Right ventricle myocardium inferior (tissue), 1 donor: ENCODE measurements around the gene FABP1. TPM values are rescaled to one million over a fixed set of nuclear protein-coding genes. Genes with fewer than 3 reads are reported as not detected.

Experiments used
- ATAC-seq: fragments of 200-7000 bp; cut with Tn5 transposase; one replicate; pipeline ENCODE4 v1.9.1; 2020; ENCODE audit warnings: mild to moderate bottlenecking, moderate library complexity
- DNase-seq: peaks from one replicate; pipeline ENCODE4 v3.0.0; 2021; ENCODE audit errors: missing footprints
- intact Hi-C: fragments of 100-400 bp; cut with DNase I; formaldehyde crosslinking; loops from one replicate; pipeline ENCODE4 v1.11.0; 2022
- total RNA-seq: library from RNA; stranded (reverse); fragmentation: NEBNext Ultra II Directional; extraction: Animal tissue kit (Norgen Biotek cat#: 25700); gene quantifications from one replicate; pipeline ENCODE4 v1.2.1, GENCODE V29; 2021
- donor health status: DM: no; HTN: yes; CAD: no; lungs with severe emphysema.

FABP1 gene
- total RNA-seq, 1 donor from 2014 or later = not detected

GRCh38 chr2:88141952-88142351 is 14.1 kb upstream of the FABP1 start:
- intact Hi-C loops = no loop called here
- DNase-seq (no peak), ATAC-seq (no peak)

DNA sequence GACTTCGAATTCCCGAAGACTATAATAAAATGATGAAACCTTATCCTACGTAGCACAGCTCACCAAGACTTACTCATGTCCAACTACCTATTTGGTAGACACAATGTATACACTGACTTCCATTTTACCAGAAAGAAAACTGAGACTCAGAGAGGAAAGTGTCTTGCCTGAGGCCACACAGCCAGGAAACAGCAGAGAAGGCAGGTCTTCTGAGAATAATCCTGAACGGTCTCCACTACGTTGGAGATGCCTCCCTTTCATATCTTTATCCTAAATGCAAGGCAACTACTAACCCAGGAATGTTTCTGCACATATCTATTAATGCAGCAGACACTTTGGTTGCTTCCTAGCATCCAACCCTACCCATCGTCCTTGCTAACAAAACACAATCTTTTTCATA is 11.9 kb upstream of the FABP1 start:
- intact Hi-C loops = no loop called here
- ATAC-seq (no peak), DNase-seq (no peak)

DNA sequence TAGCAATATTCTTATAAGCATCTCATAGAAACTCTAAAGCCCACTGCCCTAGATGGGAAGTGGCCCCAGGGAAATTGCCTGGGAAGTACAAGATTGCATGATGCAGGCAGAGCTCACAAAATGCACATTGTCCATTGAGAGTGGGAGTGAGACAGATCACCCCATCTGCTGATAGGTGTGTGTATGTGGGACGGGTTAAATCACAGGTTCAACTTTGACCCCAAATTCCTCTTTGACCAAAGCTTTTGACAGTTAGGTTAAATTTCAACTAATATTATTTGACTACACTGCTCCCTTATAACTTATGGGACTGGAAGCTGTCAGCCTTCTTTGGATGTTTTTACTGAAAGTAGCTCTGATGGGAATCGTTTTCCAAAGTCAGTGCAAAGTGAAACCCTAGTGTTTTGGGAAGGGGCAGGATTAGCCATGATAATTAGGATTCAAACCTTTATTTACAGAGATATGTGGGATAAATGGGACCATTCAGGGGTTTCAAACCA is 11.4 kb upstream of the FABP1 start:
- no peak for DNase-seq
- intact Hi-C loops = no loop called here
- no peak for ATAC-seq

GRCh38 chr2:88137833-88138232 is 10.0 kb upstream of the FABP1 start:
- DNase-seq (no peak), ATAC-seq (no peak)
- intact Hi-C loops = no loop called here

- ATAC-seq = no peak
- intact Hi-C loops = no loop called here
- no peak for DNase-seq
These were observed 9.0 kb upstream of the FABP1 start for GRCh38 chr2:88136817-88137216.

DNA sequence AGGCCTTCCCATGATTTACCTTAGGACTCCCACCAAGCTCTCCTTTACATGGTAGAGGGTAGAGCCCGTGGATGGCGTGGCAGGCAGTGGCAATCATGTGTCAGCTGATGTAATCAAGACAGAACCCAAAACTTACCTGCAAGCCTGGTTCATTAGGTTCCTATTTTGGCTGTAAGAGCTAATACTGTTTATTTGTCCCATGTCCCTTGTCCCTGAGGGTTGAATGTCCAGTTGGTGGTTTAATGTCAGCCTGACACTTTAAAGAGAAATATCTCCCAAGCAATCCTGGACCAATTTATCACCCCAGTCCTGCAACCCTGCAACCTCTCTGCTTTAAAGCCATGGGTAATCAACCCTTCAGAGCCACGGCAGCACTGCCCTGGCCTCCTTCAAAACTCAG is 6.0 kb upstream of the FABP1 start:
- intact Hi-C loops = no loop called here
- ATAC-seq (no peak), DNase-seq (no peak)

GRCh38 chr2:88131999-88132368 is 4.1 kb upstream of the FABP1 start:
- intact Hi-C loops = no loop called here
- ATAC-seq (no peak), DNase-seq (no peak)

- no peak for ATAC-seq
- intact Hi-C loops = no loop called here
- DNase-seq = no peak
These were observed 3.5 kb upstream of the FABP1 start for GRCh38 chr2:88131201-88131998.

DNA sequence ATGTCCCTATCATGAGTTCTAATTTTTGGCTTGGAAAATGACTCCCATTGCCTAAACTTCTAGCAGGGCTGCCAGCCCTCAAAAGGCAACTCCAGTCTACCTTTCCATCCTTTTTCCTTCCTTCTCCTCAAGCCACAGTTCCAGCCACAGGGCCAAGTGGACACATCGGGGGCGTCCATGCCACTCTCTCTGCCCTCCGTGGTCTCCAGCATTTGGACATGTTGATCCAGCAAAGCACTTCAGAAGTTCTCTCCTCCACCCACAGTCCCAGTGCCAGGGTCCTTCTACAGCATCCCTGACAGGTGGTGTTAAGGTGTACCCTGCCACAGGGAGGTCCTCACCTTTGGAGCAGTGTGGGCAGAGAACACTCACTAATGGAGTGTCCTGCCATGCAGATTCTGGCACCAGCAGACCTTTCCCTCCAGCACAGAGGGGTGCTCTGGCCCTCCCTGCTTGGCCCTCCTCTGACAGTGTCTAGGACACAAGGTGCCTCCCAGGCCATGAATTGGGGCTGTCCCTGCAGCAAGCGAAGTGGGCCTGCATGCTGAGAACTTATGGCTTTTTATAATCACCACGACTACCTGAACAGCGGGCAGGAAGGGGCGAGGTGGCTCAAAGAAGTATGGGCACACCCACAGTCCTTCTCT is 1.6 kb upstream of the FABP1 start:
- intact Hi-C loops = no loop called here
- ATAC-seq (no peak), DNase-seq (no peak)

GRCh38 chr2:88128654-88129312 is 921 bp upstream of the FABP1 start:
- intact Hi-C loops = no loop called here
- no peak for ATAC-seq
- no peak for DNase-seq

- ATAC-seq (no peak), DNase-seq (no peak)
- intact Hi-C loops = no loop called here
These were observed 299 bp downstream of the FABP1 start for GRCh38 chr2:88127638-88127887.

DNA sequence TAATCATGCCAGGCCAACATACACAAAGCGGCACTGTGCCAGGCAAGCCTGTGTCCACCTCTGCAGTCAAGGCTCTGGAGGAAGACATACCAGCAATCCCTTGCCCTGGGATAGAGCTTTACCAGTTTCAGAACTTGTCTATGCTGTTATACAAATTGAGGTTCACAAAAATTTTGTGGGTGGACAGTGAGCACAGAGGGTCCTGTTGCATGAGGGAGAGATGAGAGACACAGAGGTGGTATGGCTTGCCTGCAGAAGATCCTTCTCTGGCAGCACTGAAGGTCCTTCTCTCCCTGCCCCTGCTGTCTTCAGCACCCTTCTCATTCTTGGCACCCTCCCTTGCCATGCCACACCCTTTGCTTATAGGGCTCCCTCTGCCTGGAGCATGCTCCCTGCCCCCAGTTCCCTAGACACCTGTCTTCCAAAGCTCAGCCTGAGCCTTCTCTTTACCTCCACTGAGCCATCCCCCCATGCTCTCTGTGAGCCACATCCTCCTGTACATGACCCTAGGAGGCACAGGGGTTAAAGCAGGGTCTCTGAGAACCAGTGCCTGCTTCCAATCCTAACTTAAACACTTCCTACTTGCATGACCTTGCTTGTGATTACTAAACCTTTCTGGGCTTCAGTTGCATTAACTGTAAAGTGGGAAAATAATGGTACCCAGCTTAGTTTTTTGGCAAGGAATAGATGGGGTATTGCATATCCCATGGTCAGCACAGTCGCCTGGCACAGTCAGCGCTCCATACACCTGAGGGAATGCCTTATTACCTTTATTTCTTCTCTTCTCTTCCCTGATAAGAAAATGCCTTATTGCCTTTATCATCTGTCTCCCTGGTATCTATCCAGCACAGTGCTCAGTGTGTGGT is 857 bp downstream of the FABP1 start:
- DNase-seq (no peak), ATAC-seq (no peak)
- intact Hi-C loops = no loop called here

DNA sequence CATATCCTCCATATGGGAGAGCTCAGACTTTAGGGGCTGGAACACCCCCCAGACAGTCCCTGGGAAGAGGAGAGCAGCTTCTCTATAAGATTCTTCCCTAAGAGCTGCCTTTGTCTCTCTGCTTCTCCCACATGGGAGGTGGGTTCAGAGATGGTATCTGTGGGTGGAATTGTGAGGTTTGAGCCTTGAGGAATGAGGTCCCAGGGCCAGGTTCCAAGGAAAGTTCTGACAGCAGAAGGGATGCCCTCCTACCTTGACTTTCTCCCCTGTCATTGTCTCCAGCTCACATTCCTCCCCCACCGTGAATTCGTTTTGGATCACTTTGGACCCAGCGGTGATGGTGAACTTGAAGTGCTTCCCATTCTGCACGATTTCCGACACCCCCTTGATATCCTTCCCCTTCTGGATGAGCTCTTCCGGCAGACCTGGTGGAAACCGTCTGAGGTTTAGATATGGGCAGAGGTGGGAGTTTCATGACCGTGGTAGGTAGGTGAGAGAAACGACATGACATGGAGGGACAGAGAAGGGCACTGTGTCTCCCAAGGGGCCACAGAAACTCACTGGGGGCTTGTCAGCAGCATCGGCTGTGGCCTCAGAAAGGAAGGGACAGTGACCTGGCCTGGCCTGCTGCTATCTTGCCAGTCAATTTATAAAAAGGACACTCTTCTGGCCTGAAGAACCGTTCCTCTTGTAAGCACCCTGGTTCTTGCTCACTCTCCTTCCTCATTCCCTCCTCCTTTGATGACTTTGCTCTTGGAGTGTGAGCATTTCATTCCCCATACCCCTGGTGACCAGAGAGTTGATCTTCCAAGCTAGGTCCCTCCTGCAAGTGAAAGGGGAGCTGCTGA is 1.7 kb downstream of the FABP1 start:
- intact Hi-C loops = no loop called here
- no peak for ATAC-seq
- no peak for DNase-seq

DNA sequence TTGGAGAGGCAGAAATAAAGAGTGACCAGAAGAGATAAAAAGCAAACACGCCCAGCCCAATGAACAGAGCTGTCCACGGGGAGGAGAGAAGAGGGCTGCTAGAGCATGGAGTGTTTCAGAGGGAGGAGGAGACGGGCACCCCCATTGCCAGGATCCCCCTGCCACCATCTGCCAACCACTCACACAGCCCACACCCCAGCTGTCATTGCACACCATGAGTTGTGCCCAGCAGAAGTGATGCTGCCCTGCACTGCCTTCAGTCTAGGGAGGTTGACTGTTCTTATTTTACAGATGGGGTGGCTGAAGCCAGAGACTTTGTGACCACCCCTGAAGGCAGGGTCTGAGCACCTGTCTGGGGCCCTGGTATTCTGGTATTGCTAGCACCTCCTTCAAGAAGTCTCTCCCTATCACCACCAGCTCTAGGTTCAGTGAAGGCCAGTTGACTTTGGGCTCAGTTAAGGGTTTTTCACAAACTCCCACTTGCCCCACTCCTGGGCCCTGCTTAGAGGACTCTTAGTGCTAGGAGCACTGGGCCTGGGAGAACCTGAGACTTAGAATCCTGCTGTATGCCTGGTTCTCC is 2.4 kb downstream of the FABP1 start:
- intact Hi-C loops = no loop called here
- ATAC-seq (no peak), DNase-seq (no peak)

DNA sequence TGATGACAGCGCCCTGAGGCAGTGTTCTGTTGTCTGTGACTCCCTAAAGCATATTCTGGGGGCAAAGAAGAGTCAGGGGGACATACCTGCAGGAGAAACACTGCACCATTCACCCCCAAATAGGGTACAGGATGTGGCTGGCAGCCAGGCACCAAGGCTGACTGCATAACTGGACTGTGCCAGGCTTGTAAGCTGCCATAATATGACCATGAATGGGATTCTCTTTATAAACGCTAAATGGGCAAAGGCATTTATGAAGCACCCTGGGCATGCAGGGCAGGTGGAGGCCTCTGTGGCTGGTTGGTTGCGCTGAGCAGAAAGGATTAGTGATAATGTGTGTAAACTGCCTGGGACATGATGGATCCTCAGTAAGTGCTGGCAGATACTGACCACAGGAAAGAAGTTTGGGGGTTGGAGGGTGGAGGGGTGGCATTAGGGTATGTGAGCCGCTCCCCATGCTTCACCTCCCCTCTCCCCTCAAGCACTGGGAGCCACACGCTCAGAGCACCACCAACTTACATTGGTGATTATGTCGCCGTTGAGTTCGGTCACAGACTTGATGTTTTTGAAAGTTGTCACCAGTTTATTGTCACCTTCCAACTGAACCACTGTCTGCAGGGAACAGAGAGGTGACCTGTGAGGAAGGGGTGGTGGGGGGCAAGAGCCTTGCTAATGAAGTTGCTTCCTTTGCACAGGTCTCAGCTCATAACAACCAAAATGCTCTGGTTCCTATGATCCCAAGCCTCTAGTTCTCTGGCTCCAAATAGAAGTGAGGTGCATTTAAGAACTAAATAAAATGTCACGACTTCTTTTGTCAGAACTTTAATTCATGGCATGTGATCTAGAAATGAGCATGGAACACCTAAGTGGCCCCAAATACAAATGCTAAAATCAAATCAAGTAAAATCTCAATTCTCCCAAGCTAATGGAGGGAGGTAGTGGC is 3.6 kb downstream of the FABP1 start:
- DNase-seq (no peak), ATAC-seq (no peak)
- intact Hi-C loops = no loop called here

- no peak for DNase-seq
- no peak for ATAC-seq
- intact Hi-C loops = no loop called here
These were observed 4.5 kb downstream of the FABP1 start for GRCh38 chr2:88123164-88123974.
